ENCODE measurements around the gene ZPLD1.

GRCh38 chr3:102451543-102451942 is 16.7 kb downstream of the ZPLD1 start:
- TF ChIP-seq CTCF (IDR thresholded peaks at IDR 0.05 in 2 of 3, conservative IDR thresholded peaks at IDR 0.05 in 1 of 3; ENCODE audit: control insufficient read depth in 2 of 3, extremely low read depth in 1 of 3, insufficient read depth in 1 of 3, low read depth in 3 of 3, low read length in 3 of 3) (no peak), JUNB (IDR thresholded peaks at IDR 0.05) (no peak), ZNF384 (IDR thresholded peaks at IDR 0.05; ENCODE audit: borderline replicate concordance, low read depth, low read length) (no peak), PAX8 (IDR thresholded peaks at IDR 0.05) (no peak), KDM1A (IDR thresholded peaks at IDR 0.05; ENCODE audit: borderline replicate concordance) (no peak), TARDBP (IDR thresholded peaks at IDR 0.05; ENCODE audit: borderline replicate concordance) (no peak), MYC (IDR thresholded peaks at IDR 0.05; ENCODE audit: insufficient read depth, insufficient read length, insufficient replicate concordance, low read length, severe bottlenecking) (no peak), POU2F2 (IDR thresholded peaks at IDR 0.05; ENCODE audit: borderline replicate concordance, low read depth, low read length) (no peak), ZNF274 (IDR thresholded peaks at IDR 0.05; ENCODE audit: insufficient read depth, insufficient read length) (no peak), TCF7 (IDR thresholded peaks at IDR 0.05; ENCODE audit: borderline replicate concordance) (no peak), CEBPB (IDR thresholded peaks at IDR 0.05; ENCODE audit: borderline replicate concordance in 1 of 2, low read depth in 2 of 2, low read length in 2 of 2) (no peak), SREBF1 (IDR thresholded peaks at IDR 0.05; ENCODE audit: low read length) (no peak)
